Endothelial cell (in vitro differentiated cells): ENCODE data around the gene C11orf24. TPM values are rescaled to one million over a fixed set of nuclear protein-coding genes. Genes with fewer than 3 reads are reported as not detected.
"Not testable (repeated sequence)": the region's sequence is repeated elsewhere in the genome, so short reads cannot be mapped to it uniquely, and the experiment has no call there.

Experiments used
- DNase-seq: peaks from one replicate; pipeline ENCODE4 v3.0.0; 2021; ENCODE audit warnings: low spot score
- H3K27ac Mint-ChIP-seq: one replicate; pipeline ENCODE4 v1.8.0; 2021; ENCODE audit warnings: mixed read lengths, inconsistent platforms; ENCODE audit not compliant: unreplicated experiment
- H3K27me3 Mint-ChIP-seq: one replicate; pipeline ENCODE4 v1.8.0; 2021; ENCODE audit warnings: mild to moderate bottlenecking, moderate library complexity, mixed read lengths, inconsistent platforms; ENCODE audit not compliant: unreplicated experiment
- H3K36me3 Mint-ChIP-seq: one replicate; pipeline ENCODE4 v1.8.0; 2021; ENCODE audit warnings: mild to moderate bottlenecking, low read depth, mixed read lengths, inconsistent platforms; ENCODE audit not compliant: unreplicated experiment
- H3K4me1 Mint-ChIP-seq: one replicate; pipeline ENCODE4 v1.8.0; 2021; ENCODE audit warnings: mild to moderate bottlenecking, mixed read lengths, inconsistent platforms; ENCODE audit not compliant: unreplicated experiment
- H3K4me3 Mint-ChIP-seq: one replicate; pipeline ENCODE4 v1.8.0; 2021; ENCODE audit warnings: mild to moderate bottlenecking, mixed read lengths, inconsistent platforms; ENCODE audit not compliant: unreplicated experiment
- H3K9me3 Mint-ChIP-seq: one replicate; pipeline ENCODE4 v1.8.0; 2021; ENCODE audit warnings: mixed read lengths, inconsistent platforms; ENCODE audit not compliant: unreplicated experiment
- total RNA-seq: library from RNA; stranded (reverse); fragmentation: NEBNext Ultra II Directional; extraction: Animal tissue kit (Norgen Biotek cat#: 25700); gene quantifications from one replicate; pipeline ENCODE4 v1.2.1, GENCODE V29; 2021; ENCODE audit not compliant: unreplicated experiment
- TF ChIP-seq, protein P1 (sequence below): fragments of 200-600 bp; sonication (generic); IDR thresholded peaks from one replicate; pipeline ENCODE4 v1.5.0; 2021; ENCODE audit warnings: antibody characterized with exemption; ENCODE audit not compliant: unreplicated experiment

The C11orf24 gene
- total RNA-seq, 1 donor from 2014 or later: 9.4 TPM

DNA sequence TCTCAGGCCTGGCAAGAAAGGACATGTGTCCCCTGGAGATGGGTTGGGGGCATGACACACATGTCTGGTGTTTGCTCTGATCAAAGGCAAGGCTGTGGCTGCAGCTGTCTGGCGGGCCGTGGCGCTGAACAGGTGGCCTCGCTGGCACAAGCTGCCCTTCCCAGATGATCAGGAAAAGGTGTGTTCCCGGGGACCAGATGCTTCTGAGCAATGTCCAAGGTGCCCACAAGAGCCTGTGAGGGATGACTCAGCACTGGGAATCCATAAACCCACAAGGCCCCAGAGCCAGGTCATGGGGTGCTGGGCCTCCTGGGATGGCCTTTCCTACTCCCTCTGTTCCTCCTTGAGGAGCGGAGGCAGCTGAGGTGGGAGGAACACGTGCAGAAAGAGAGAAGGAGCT lies 30.9 kb upstream of the C11orf24 start:
- no peak overlapping the region for H3K4me3 Mint-ChIP-seq
- peaks cover 8% of the 10 kb centered on the region for H3K36me3 Mint-ChIP-seq
- peaks cover 4% of the 10 kb centered on the region for H3K9me3 Mint-ChIP-seq
- H3K27ac Mint-ChIP-seq: no peak overlapping the region
- TF ChIP-seq, protein P1, sequence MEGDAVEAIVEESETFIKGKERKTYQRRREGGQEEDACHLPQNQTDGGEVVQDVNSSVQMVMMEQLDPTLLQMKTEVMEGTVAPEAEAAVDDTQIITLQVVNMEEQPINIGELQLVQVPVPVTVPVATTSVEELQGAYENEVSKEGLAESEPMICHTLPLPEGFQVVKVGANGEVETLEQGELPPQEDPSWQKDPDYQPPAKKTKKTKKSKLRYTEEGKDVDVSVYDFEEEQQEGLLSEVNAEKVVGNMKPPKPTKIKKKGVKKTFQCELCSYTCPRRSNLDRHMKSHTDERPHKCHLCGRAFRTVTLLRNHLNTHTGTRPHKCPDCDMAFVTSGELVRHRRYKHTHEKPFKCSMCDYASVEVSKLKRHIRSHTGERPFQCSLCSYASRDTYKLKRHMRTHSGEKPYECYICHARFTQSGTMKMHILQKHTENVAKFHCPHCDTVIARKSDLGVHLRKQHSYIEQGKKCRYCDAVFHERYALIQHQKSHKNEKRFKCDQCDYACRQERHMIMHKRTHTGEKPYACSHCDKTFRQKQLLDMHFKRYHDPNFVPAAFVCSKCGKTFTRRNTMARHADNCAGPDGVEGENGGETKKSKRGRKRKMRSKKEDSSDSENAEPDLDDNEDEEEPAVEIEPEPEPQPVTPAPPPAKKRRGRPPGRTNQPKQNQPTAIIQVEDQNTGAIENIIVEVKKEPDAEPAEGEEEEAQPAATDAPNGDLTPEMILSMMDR: no peak
- no peaks in the 10 kb centered on the region for H3K4me1 Mint-ChIP-seq
- no peaks in the 10 kb centered on the region for H3K27me3 Mint-ChIP-seq
- no peak for DNase-seq

DNA sequence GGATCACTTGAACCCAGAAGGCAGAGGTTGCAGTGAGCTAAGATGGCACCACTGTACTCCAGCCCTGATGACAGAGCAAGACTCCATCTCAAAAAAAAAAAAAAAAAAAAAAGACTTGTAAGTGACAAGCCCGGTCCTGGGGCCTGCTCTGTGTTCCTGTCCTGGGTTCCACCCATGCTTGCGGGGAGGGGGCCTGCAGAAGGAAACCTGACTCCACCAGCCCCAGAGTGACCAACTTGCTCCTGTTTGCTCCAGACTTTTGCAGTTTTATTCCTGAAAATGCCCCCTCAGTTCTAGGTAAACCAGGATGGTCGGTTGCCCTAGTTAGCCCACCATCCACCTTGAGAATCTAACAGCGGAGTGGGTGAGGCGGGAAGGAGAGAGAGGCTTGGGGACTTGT lies 30.5 kb upstream of the C11orf24 start:
- H3K27ac Mint-ChIP-seq: no peak overlapping the region
- H3K4me1 Mint-ChIP-seq: no peaks in the 10 kb centered on the region
- H3K4me3 Mint-ChIP-seq: no peak overlapping the region
- DNase-seq: no peak
- peaks cover under 1% of the 10 kb centered on the region for H3K27me3 Mint-ChIP-seq
- peaks cover 4% of the 10 kb centered on the region for H3K9me3 Mint-ChIP-seq
- TF ChIP-seq, protein P1: no peak
- peaks cover 8% of the 10 kb centered on the region for H3K36me3 Mint-ChIP-seq

DNA sequence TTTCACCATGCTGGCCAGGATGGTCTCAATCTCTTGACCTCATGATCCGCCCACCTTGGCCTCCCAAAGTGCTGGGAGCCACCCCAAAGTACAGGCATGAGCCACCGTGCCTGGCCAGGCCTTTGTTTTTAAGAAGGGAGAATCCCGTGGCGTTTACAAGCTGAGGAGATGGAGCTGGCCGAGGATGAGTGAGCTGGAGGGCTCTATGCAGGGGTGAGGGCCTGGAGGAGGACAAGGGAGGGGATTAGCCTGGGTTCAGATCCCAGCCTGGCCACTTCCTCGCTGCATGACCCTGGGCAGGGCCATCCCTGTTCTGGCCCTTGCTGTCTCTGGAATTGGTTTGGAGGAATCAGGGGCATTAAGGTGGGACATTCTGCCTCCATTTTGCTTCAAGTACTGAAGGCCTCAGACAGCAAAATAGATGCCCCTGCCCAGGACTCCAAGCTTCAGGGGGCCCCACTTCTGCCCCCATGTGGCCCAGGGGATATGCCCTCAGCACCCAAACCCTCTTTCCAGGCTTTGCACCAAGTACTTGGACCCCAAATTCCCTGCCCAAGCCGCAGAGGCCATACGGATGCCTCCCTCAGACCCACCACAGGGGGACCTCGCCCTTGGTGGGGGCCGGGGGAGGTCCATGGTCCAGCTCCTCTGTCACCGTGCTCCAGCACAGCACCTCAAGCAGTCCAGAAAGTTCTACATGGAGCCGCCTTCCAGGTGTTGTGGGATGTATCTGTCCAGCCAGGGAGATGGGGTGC lies 28.5 kb upstream of the C11orf24 start:
- H3K9me3 Mint-ChIP-seq: peaks cover 4% of the 10 kb centered on the region
- no peaks in the 10 kb centered on the region for H3K4me1 Mint-ChIP-seq
- no peak for DNase-seq
- H3K36me3 Mint-ChIP-seq: peaks cover 8% of the 10 kb centered on the region
- H3K4me3 Mint-ChIP-seq: no peak overlapping the region
- peaks cover 1% of the 10 kb centered on the region for H3K27me3 Mint-ChIP-seq
- TF ChIP-seq, protein P1: no peak
- H3K27ac Mint-ChIP-seq: no peak overlapping the region

DNA sequence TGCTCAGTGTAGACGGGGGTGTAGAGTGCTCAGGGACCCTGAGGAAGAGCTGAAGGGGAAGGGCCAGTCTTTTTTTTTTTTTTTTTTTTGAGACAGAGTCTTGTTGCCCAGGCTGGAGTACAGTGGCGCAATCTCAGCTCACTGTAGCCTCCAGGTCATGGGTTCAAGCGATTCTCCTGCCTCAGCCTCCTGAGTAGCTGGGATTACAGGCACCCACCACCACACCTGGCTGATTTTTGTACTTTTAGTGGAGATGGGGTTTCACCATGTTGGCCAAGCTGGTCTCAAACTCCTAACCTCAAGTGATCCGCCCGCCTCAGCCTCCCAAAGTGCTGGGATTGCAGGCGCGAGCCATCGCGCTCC lies 27.7 kb upstream of the C11orf24 start:
- not testable (repeated sequence) for H3K27ac Mint-ChIP-seq, DNase-seq, H3K27me3 Mint-ChIP-seq, H3K4me1 Mint-ChIP-seq, H3K4me3 Mint-ChIP-seq, H3K9me3 Mint-ChIP-seq, H3K36me3 Mint-ChIP-seq

DNA sequence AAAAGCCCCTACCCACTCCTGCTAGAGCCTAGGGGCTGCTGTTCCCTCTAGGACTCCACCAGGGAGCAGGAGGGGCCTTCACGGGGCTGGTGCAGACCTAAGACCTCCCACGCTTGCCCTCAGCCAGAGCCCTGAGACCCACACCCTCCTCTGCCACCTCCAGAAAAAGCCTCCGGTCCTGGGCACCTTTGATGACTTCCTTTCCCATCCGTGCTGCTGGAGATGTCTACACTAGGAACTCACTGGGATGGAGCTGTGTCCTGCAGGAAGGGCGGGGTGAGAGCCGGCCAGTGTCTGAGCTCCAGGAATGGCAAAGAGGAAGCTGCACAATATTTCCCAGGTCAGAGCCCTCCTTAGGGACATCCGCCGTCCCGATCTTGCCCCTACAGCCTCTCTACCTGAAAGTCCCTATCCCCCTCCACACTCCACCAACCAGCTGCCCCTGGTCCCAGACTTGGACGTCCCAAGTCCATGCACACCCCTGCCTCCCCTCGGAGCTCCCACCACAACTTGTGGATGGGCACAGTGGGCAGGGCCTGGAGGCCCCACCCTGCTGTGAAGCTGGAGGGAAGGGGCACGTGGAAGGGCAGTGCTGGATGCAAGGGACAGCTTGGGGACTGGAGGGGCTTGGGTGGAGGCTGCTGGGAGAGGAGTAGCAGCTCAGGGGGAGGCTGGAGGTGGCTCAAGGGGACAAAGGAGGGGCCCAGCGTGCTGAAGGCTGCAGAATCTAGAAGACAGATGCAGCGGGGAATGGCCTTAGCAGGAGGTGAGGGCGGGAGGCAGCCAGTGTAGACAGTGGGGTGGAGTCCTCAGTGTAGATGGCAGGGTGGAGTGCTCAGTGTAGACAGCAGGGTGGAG lies 27.1 kb upstream of the C11orf24 start:
- TF ChIP-seq, protein P1: no peak
- Mint-ChIP-seq H3K27me3 (peaks cover 1% of the 10 kb centered on the region), H3K27ac (no peak overlapping the region), H3K36me3 (peaks cover 2% of the 10 kb centered on the region), H3K4me3 (no peak overlapping the region), H3K4me1 (no peaks in the 10 kb centered on the region), H3K9me3 (no peaks in the 10 kb centered on the region)
- no peak for DNase-seq
